ENCODE data around the gene TTC34.

Gene TTC34

DNA sequence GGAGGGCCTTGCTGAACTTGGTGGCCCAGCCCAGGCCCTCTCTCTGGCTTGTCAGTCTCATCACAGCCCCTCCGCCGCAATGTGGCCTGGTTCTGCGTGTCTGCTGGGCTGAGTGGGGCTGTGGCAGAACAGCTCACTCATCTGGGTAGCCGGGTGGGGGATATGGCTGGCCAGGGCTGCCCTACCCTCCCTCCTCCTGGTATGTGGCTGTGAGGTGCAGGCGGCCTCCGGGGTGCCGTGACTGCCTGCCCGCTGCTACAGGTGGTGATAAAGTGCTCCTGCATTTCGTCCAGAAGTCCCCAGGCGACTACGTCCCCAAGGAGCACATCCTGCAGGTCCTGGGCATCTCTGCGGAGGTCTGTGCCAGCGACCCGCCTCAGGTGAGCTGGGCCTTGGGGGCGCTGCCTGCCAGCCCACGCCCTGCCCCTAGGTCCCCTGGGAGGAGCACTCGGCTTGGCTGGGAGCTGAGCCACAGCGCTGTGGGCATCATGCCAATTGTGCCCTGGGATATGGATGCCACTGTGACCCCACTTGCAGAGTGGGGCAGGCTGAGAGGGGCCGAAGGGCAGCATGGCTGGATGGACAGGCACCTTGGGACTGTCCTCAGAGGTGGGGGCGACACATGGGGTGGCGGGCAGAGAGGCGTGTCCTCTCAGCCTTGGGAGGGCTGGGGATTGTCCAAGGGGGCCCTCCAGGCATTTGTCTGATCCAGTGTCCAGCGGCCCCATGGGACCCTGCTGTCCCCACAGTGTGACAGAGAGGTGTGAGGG is 212.6 kb downstream of the TTC34 start:
- no peak for DNase-seq (ENCODE audit: low spot score)

DNA sequence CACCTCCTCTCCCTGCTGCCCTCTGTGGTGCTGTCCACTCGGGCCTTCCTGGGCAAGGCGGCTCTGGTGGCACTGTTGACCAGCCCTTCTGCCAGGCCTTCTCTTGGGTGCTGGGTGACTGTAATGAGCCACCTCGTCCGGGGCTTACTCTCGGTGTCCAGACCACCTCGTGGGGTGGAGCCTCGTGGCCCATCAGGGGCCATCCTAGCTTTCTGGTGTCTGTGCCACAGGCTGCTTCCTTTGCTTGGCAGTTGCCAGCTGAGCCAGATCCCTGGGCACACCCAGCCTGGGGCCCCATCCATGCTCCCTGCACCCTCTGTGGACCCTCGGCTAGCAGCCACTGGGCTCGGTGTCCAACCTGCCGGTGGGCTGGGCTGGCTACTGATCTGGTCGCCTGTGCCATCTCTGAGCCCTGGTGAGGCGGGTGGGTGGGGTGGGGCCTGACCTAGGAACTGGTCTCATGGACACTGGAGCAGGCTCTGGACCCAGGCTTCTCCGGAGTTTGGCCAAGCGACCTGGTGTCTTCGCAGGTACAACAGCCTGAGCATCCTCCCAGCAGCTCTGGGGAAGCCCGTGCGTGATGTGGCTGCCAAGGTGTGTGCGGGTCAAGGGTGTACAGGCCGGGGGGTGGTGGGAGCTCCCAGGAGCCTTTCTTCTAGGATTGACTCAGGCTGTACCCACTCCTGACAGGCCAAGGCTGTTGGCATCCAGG is 213.5 kb downstream of the TTC34 start:
- no peak for DNase-seq (ENCODE audit: low spot score)

DNA sequence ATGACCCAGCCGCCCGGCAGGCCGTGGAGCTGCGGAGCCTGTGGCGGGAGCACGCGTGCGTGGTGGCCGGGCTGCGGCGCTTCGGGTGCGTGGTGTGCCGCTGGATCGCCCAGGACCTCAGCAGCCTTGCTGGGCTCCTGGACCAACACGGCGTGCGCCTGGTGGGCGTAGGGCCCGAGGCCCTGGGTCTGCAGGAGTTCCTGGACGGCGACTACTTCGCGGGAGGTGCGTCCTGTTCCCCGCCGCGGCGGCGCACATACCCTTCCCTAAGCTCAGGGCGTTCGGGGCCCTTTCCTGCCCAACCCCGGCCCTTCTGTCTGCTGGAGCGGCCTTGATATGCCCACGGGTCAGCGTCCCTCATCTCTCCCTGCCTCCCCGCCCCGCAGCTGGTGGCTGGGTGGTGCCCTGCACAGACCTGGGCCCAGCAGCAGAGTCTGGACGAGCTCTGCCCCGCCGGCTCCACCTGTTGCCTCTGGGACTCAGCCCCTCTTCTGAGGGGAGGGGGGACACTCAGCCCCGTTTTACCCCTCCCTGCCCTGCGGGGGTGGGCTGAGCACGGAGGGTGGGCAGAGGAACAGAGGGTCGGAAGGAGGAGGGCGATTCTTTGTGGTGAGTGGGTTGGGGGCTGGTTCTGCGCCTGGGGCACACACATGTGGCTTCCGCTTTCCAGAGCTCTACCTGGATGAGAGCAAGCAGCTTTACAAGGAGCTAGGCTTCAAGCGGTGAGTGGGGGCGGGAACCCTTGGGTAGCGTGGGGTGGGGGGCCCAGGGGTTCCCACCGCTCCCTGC is 214.2 kb downstream of the TTC34 start:
- DNase-seq (ENCODE audit: low spot score), result no peak

DNA sequence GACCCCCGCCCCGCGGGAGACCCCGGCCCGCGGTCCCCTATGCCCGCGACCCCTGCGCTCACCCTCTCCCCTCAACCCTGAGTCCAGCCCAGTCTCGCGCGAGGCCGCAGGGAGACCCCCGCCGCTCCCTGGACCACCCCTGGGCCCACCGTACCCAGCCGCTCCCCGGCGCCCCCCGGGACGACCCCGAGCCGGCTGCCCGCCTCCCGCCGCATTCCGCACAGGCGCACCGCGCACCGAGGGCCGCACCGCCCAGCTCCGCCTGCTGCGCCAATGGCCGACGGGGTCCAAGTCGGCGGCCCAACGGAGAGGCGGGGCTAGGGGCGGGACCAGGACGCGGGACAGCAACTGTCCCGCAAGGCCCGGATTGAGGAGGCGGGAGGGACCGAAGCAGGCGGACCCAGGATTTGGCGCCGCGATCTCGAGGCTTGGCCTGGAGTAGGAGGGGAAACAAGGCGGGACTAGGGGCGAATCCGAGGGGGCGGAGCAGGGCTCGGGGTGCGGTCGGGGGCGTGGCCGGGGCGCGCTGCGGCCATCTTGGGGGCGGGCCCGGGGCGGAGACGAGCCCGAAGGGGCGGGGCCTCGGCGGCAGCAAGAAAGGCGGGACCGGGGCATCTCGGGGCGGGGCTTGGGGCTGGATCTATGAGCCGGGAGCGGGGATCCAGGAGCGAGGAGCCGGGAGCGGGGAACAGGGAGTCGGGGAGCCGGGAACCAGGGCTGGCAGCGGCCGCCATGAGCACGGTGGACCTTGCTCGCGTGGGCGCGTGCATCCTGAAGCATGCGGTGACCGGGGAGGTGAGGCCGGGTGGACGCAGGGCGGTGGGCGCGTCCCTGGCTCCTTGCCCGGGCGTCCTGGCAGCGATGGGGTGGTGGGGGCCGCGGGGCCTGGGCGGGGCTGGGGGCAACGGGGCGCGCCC is 215.1 kb downstream of the TTC34 start, which contains the start of gene PRXL2B:
PRXL2B (plus strand) TSS at position 624 of the 917 bp plus-strand sequence; CDS start at position 733, 109 bp downstream.
- peak; percentile 98 for DNase-seq (ENCODE audit: low spot score)

All from COLO829 (cell line).